K562 (cell line): Measurements from ENCODE around the gene CNTF. TPM values are rescaled to one million over a fixed set of nuclear protein-coding genes. Genes with fewer than 3 reads are reported as not detected.

ENCODE experiments used
- ATAC-seq: fragments of 200-7000 bp; cut with Tn5 transposase; 3 replicates; pipeline ENCODE4 v1.9.1; 2020; ENCODE audit warnings: moderate library complexity
- BruUV-seq: library from RNA; stranded (reverse); fragments of 400-500 nt; replicated peaks from 2 replicates; lab custom pipeline; 2021; lab: Mats Ljungman, UMichigan
- CTCF ChIA-PET: fragments of 300-600 bp; formaldehyde crosslinking; extraction: SDS; loops from one replicate; lab custom pipeline; 2021; ENCODE audit warnings: low intra/inter-chr PET ratio; lab: Yijun Ruan, JAX
- POLR2A ChIA-PET: fragments of 300-600, 350-650 bp; sonication (Branson Sonifier 250); formaldehyde crosslinking; extraction: SDS; loops from one replicate; lab custom pipeline; 2021; ENCODE audit warnings: antibody characterized with exemption, inconsistent platforms; lab: Yijun Ruan, JAX
- DNase-seq, 4 experiments: peaks; one replicate each; pipeline versions ENCODE4 v3.0.0 to v3.0.0-alpha.2; 2011 to 2018; ENCODE audit warnings: low spot score in 3 of 4, mixed read lengths in 3 of 4; ENCODE audit errors: extremely low read depth in 1 of 4
- FAIRE-seq: peaks from 2 replicates; lab custom pipeline; 2011; peaks lifted over from hg19 to GRCh38; lab: Jason Lieb, UNC
- H2AFZ ChIP-seq: 2 replicates; pipeline ENCODE4 v1.6.0; 2011; ENCODE audit warnings: low read depth, low read length, control low read depth, inconsistent platforms
- H3K27ac ChIP-seq: fragments of 200-600 bp; 3 replicates; pipeline ENCODE4 v1.8.0; 2011; ENCODE audit warnings: low read depth, mild to moderate bottlenecking, control low read depth, inconsistent platforms, low read length, moderate library complexity, mixed read lengths; ENCODE audit errors: extremely low read depth
- H3K27me3 ChIP-seq, 2 experiments: fragments of 300-600 bp in 1 of 2; 2 replicates in 1 of 2; 3 replicates in 1 of 2; pipeline versions ENCODE4 v1.6.0 to v1.8.0; 2011; ENCODE audit warnings: inconsistent platforms in 2 of 2, low read length in 2 of 2, mild to moderate bottlenecking in 1 of 2, mixed read lengths in 1 of 2, moderate library complexity in 1 of 2; ENCODE audit not compliant: control insufficient read depth in 2 of 2, insufficient read depth in 2 of 2
- H3K36me3 ChIP-seq: fragments of 300-600 bp; 3 replicates; pipeline ENCODE4 v1.8.0; 2011; ENCODE audit warnings: mild to moderate bottlenecking, low read length, inconsistent platforms; ENCODE audit not compliant: control insufficient read depth, insufficient read depth
- H3K4me1 ChIP-seq, 2 experiments: fragments of 200-600 bp in 1 of 2; replicated peaks in 1 of 2; 2 replicates in 1 of 2; 3 replicates in 1 of 2; pipeline versions ENCODE4 v1.5.1 to v1.8.0; 2011; ENCODE audit warnings: inconsistent platforms in 2 of 2, low read length in 2 of 2, mild to moderate bottlenecking in 1 of 2, mixed read lengths in 1 of 2, moderate library complexity in 1 of 2; ENCODE audit not compliant: control insufficient read depth in 2 of 2, insufficient read depth in 2 of 2
- H3K4me2 ChIP-seq: 2 replicates; pipeline ENCODE4 v1.6.1; 2011; ENCODE audit warnings: low read length, control low read depth, inconsistent platforms, mixed read lengths; ENCODE audit not compliant: insufficient read depth
- H3K4me3 ChIP-seq: fragments of 200-600 bp; sonication (generic), shearing (Covaris generic); 2 replicates; pipeline ENCODE4 v1.5.1; 2016; ENCODE audit warnings: control low read depth, inconsistent platforms
- H3K79me2 ChIP-seq: fragments of 200-600 bp; 3 replicates; pipeline ENCODE4 v1.8.0; 2011; ENCODE audit warnings: low read length, inconsistent platforms; ENCODE audit not compliant: control insufficient read depth, insufficient read depth
- H3K9ac ChIP-seq, 2 experiments: 2 replicates each; pipeline versions ENCODE4 v1.6.0 to v1.6.1; 2011; ENCODE audit warnings: low read depth in 2 of 2, low read length in 2 of 2, control low read depth in 1 of 2, inconsistent platforms in 1 of 2, mild to moderate bottlenecking in 1 of 2, mixed read lengths in 1 of 2; ENCODE audit not compliant: insufficient read depth in 1 of 2
- H3K9me1 ChIP-seq: one replicate; pipeline ENCODE4 v1.6.0; 2011; ENCODE audit warnings: inconsistent platforms, mild to moderate bottlenecking, low read length, moderate library complexity; ENCODE audit not compliant: control insufficient read depth, insufficient read depth
- H3K9me3 ChIP-seq: replicated peaks from 2 replicates; pipeline ENCODE4 v1.5.1; 2011; ENCODE audit warnings: low read depth, low read length, inconsistent platforms; ENCODE audit not compliant: control insufficient read depth, insufficient read depth
- H4K20me1 ChIP-seq: replicated peaks from 2 replicates; pipeline ENCODE4 v1.6.1; 2011; ENCODE audit warnings: low read length, inconsistent platforms, mixed read lengths; ENCODE audit not compliant: control insufficient read depth, insufficient read depth
- C11orf30 ChIP-seq: fragments of 450-650 bp; IDR thresholded peaks from 2 replicates; pipeline ENCODE4 v1.6.1; 2016; ENCODE audit warnings: low read depth, mild to moderate bottlenecking
- CTCF ChIP-seq, 3 experiments: IDR thresholded peaks in 2 of 3; conservative IDR thresholded peaks in 1 of 3; 2 replicates each; pipeline ENCODE4 v1.5.1; 2011 to 2012; ENCODE audit warnings: low read length in 3 of 3, mild to moderate bottlenecking in 3 of 3, control low read depth in 2 of 3, improper control_type of control experiment in 1 of 3, inconsistent platforms in 1 of 3, low read depth in 1 of 3, mixed read lengths in 1 of 3, moderate library complexity in 1 of 3; ENCODE audit not compliant: insufficient read depth in 2 of 3
- CXXC5 ChIP-seq: fragments of 250-450 bp; sonication (Bioruptor Pico); IDR thresholded peaks from 2 replicates; pipeline ENCODE4 v1.8.0; 2022; ENCODE audit warnings: inconsistent platforms, mild to moderate bottlenecking, moderate library complexity
- ELF1 ChIP-seq: fragments of 200-800 bp; sonication (Bioruptor generic); IDR thresholded peaks from 2 replicates; pipeline ENCODE4 v1.6.1; 2016; ENCODE audit warnings: missing genetic modification characterization, missing compliant biosample characterization
- FUS ChIP-seq: fragments of 200-400 bp; formaldehyde crosslinking; optimal IDR thresholded peaks from 2 replicates; pipeline ENCODE3; 2017; ENCODE audit warnings: low read depth, low read length
- HES1 ChIP-seq: fragments of 450-650 bp; IDR thresholded peaks from 2 replicates; pipeline ENCODE4 v1.6.1; 2016; ENCODE audit warnings: low read depth, mild to moderate bottlenecking, moderate library complexity
- RAD21 ChIP-seq, 2 experiments: fragments of 250-450 bp in 1 of 2; fragments of 450-650 bp in 1 of 2; sonication (Bioruptor Pico) in 1 of 2; formaldehyde crosslinking in 1 of 2; IDR thresholded peaks in 1 of 2; conservative IDR thresholded peaks in 1 of 2; 2 replicates each; pipeline versions ENCODE4 v1.4.0 to v1.8.0; 2020 to 2022; ENCODE audit warnings: mild to moderate bottlenecking in 2 of 2, moderate library complexity in 1 of 2
- RCOR1 ChIP-seq, 2 experiments: IDR thresholded peaks; 2 replicates each; pipeline ENCODE4 v1.6.1; 2012; ENCODE audit warnings: low read depth in 2 of 2, low read length in 2 of 2, borderline replicate concordance in 1 of 2, improper control_type of control experiment in 1 of 2
- STAG1 ChIP-seq: sonication (generic); formaldehyde crosslinking; IDR thresholded peaks from 2 replicates; pipeline ENCODE4 v1.5.0; 2020; ENCODE audit warnings: missing genetic modification reagents, borderline replicate concordance
- TEAD1 ChIP-seq, 2 experiments: fragments of 450-650 bp in 1 of 2; sonication (generic) in 1 of 2; formaldehyde crosslinking; IDR thresholded peaks; 2 replicates each; pipeline versions ENCODE4 v1.4.0 to v1.8.0; 2020 to 2022; ENCODE audit warnings: mild to moderate bottlenecking in 2 of 2, missing genetic modification reagents in 1 of 2
- WGBS: fragments of 100-300 bp; shearing (Covaris generic); methylation state at CpG from one replicate; pipeline ENCODE4 v1.1.6; 2016; ENCODE audit warnings: low coverage, mixed read lengths; ENCODE audit not compliant: insufficient coverage; ENCODE audit errors: missing lambda C conversion rate; 5-methylcytosine and 5-hydroxymethylcytosine counted together
- in situ Hi-C: fragments of 300-500 bp; cut with MboI; formaldehyde crosslinking; loops from 4 replicates; pipeline ENCODE4 v1.15.0; 2018; ENCODE audit warnings: inconsistent platforms, mixed read lengths
- intact Hi-C: fragments of 100-400 bp; cut with micrococcal nuclease; formaldehyde crosslinking; loops from 2 replicates; pipeline ENCODE4 v1.14.2; 2022
- polyA plus RNA-seq, 8 experiments: library from polyadenylated mRNA; depleted of rRNA in 4 of 8; stranded (reverse) in 5 of 8; unstranded in 3 of 8; fragments of >200 nt; fragmentation: Nextera tagmentation in 2 of 8; fragmentation: Illumina TruSeq in 1 of 8; extraction: Ambion mirVana in 2 of 8; extraction: Trizol in 1 of 8; gene quantifications; 2 replicates each; pipeline versions ENCODE4 v1.2.1 to v1.2.3, GENCODE V29; 2011 to 2014; ENCODE audit warnings: inconsistent platforms in 1 of 8, missing spikeins in 1 of 8
- total RNA-seq, 7 experiments: library from RNA; depleted of rRNA in 6 of 7; stranded (reverse); fragments of >200 nt in 6 of 7; fragmentation: Illumina TruSeq in 2 of 7; extraction: Trizol in 2 of 7; gene quantifications; 2 replicates each; pipeline versions ENCODE4 v1.2.1 to v1.2.3, GENCODE V29; 2011 to 2021; ENCODE audit warnings: low replicate concordance in 1 of 7
- TF ChIP-seq, protein P1 (sequence below), 2 experiments: IDR thresholded peaks in 1 of 2; conservative IDR thresholded peaks in 1 of 2; 2 replicates each; pipeline ENCODE4 v1.6.1; 2016; ENCODE audit warnings: low read depth in 2 of 2, mild to moderate bottlenecking in 1 of 2, missing compliant biosample characterization in 1 of 2, missing genetic modification characterization in 1 of 2, moderate library complexity in 1 of 2

CNTF gene
- total and polyA plus RNA-seq, 9 of the 15 experiments (the other 6 are each of a cell fraction or from before 2014, with no cell fraction given), result 0.17 to 5.0 (median 2.3) TPM

DNA sequence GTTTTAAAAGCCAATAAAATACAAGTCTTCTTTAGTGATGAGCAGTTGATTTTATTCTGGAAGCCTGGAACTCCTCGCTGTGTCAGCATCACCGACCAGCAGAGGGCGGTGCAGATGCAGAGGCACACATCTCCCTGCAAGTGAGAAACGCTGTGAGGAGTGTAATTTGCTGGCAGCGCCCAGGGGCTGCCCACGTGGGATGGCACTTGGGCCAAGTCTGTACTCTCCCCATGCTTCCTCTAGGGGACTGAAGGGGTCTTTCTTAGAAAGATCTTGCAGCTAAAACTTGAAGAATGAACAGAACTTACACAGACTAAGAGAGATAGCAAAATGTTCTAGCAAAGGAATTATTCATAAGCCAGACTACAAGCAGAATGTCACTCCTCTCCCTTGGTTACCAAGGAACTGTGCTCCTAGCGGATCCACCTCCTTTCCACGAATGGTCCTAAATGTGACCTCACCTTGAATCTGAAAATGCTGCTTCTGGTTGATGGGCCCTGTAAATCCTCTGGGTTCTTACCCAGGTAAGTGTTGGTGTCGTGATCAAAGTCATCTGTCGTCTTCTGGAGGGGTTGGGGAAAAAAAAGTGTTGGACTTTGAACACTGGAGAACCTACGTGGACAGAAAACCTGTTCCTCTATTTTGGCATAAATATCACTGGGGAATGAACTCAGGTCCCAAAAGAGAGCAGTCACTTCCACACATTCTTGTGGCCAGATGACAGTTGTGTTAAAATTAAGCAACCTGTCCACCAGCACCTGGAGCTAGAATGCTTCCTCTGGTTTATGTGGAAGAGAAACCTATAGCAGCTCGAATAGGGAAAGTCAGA lies 31.8 kb downstream of the CNTF start:
- BruUV-seq, result no TSS peak
- no peak overlapping the region for H3K4me3 ChIP-seq
- no peak overlapping the region; the same call in 1 of the 2 replicates for H3K4me2 ChIP-seq
- H3K9ac ChIP-seq, result no peak overlapping the region
- in situ Hi-C loops, result no loop called here
- H2AFZ ChIP-seq, result no peak overlapping the region; the same call in 1 of the 2 replicates
- H3K9me3 ChIP-seq, result no peaks in the 10 kb centered on the region
- intact Hi-C loops, result loop anchor here (1.0 to 5.0 kb wide), 4 partner anchors 21 to 503 kb away; no protein-coding TSS in a partner anchor
- H4K20me1 ChIP-seq, result no peaks in the 10 kb centered on the region
- H3K79me2 ChIP-seq, result no peaks in the 10 kb centered on the region
- H3K27me3 ChIP-seq, result no peaks in the 10 kb centered on the region
- DNase-seq (peak; percentile 57 to 81 (median 60)), FAIRE-seq (peak; percentile 92), ATAC-seq (peak; percentile 97)
- no peak overlapping the region for H3K27ac ChIP-seq
- 10% methylated on average over 12 of the region's 12 CpGs for WGBS
- ChIA-PET POLR2A (no interaction called here), CTCF (interaction anchor here (1.2 to 2.9 kb wide), 3 partner anchors 92 to 134 kb away, joined by 3 to 19 read pairs (median 3); no protein-coding TSS in a partner anchor)
- H3K36me3 ChIP-seq, result no peaks in the 10 kb centered on the region
- no peaks in the 10 kb centered on the region for H3K4me1 ChIP-seq
- H3K9me1 ChIP-seq, result no peaks in the 10 kb centered on the region
- TF ChIP-seq RCOR1 (IDR thresholded peaks at IDR 0.05; ENCODE audit: borderline replicate concordance in 1 of 2, low read depth in 2 of 2, low read length in 2 of 2) (0 out of 4 replicates have a peak, but pooled peaks of 1 of the 2 experiments have one; percentile 35), ELF1 (tag) (0 out of 2 replicates have a peak, but pooled peaks have one; percentile 29), C11orf30 (peak; percentile 5; the same call in 1 of the 2 replicates), CXXC5 (CRISPR knock-in tag) (peak; percentile 53; the same call in 1 of the 2 replicates), CTCF (IDR thresholded peaks at IDR 0.05 in 2 of 3, conservative IDR thresholded peaks at IDR 0.05 in 1 of 3; ENCODE audit: insufficient read depth in 2 of 3, low read depth in 1 of 3, low read length in 3 of 3) (peak; percentile 83 to 93 (median 92)), RAD21 (CRISPR knock-in tag; conservative IDR thresholded peaks at IDR 0.05 in 1 of 2, IDR thresholded peaks at IDR 0.05 in 1 of 2) (peak; percentile 86 to 95), HES1 (no peak), STAG1 (CRISPR knock-in tag) (peak; percentile 63; the same call in 1 of the 2 replicates), FUS (no peak), TEAD1 (CRISPR knock-in tag; IDR thresholded peaks at IDR 0.05) (0 out of 4 replicates have a peak, but pooled peaks of 1 of the 2 experiments have one; percentile 21)
- TF ChIP-seq, protein P1, sequence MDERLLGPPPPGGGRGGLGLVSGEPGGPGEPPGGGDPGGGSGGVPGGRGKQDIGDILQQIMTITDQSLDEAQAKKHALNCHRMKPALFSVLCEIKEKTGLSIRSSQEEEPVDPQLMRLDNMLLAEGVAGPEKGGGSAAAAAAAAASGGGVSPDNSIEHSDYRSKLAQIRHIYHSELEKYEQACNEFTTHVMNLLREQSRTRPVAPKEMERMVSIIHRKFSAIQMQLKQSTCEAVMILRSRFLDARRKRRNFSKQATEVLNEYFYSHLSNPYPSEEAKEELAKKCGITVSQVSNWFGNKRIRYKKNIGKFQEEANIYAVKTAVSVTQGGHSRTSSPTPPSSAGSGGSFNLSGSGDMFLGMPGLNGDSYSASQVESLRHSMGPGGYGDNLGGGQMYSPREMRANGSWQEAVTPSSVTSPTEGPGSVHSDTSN (CRISPR knock-in tag; IDR thresholded peaks at IDR 0.05; ENCODE audit: low read depth), result no peak
- TF ChIP-seq, protein P1 (tag; conservative IDR thresholded peaks at IDR 0.05; ENCODE audit: low read depth), result 0 out of 2 replicates have a peak, but pooled peaks have one; percentile 8
